Smooth muscle cell (in vitro differentiated cells): ENCODE measurements around the gene SNX13. TPM values are rescaled to one million over a fixed set of nuclear protein-coding genes. Genes with fewer than 3 reads are reported as not detected.

Source experiments
- DNase-seq: peaks from one replicate; lab custom pipeline; 2025; ENCODE audit not compliant: unreplicated experiment; lab: John Stamatoyannopoulos, UW
- H2AFZ ChIP-seq: fragments of 200-600 bp; sonication (generic); 2 replicates; pipeline ENCODE4 v1.6.0; 2016; ENCODE audit warnings: antibody characterized with exemption, low read depth, mild to moderate bottlenecking
- H3F3A ChIP-seq: fragments of 200-600 bp; sonication (generic); 2 replicates; pipeline ENCODE4 v1.6.0; 2017; ENCODE audit warnings: antibody characterized with exemption, low read depth
- H3K27ac ChIP-seq: fragments of 200-600 bp; sonication (generic); 2 replicates; pipeline ENCODE4 v1.5.1; 2016; ENCODE audit warnings: low read depth, mild to moderate bottlenecking
- H3K27me3 ChIP-seq: fragments of 200-600 bp; sonication (generic); 2 replicates; pipeline ENCODE4 v1.6.1; 2016; ENCODE audit warnings: low read depth, mild to moderate bottlenecking
- H3K36me3 ChIP-seq: fragments of 200-600 bp; sonication (generic); 2 replicates; pipeline ENCODE4 v1.5.1; 2016; ENCODE audit warnings: low read depth
- H3K4me1 ChIP-seq: fragments of 200-600 bp; sonication (generic); 2 replicates; pipeline ENCODE4 v1.5.1; 2016; ENCODE audit warnings: low read depth
- H3K4me2 ChIP-seq: fragments of 200-600 bp; sonication (generic); 2 replicates; pipeline ENCODE4 v1.6.0; 2016; ENCODE audit warnings: mild to moderate bottlenecking
- H3K4me3 ChIP-seq: fragments of 200-600 bp; sonication (generic); 2 replicates; pipeline ENCODE4 v1.5.1; 2016; ENCODE audit warnings: mild to moderate bottlenecking
- H3K79me2 ChIP-seq: fragments of 200-600 bp; sonication (generic); 2 replicates; pipeline ENCODE4 v1.6.0; 2016; ENCODE audit warnings: low read depth, mild to moderate bottlenecking
- H3K9ac ChIP-seq: fragments of 200-600 bp; sonication (generic); 2 replicates; pipeline ENCODE4 v1.6.0; 2016; ENCODE audit warnings: low read depth
- H3K9me3 ChIP-seq: fragments of 200-600 bp; sonication (generic); replicated peaks from 2 replicates; pipeline ENCODE4 v1.5.1; 2016; ENCODE audit warnings: low read depth
- H4K20me1 ChIP-seq: fragments of 200-600 bp; sonication (generic); 2 replicates; pipeline ENCODE4 v1.6.0; 2016; ENCODE audit warnings: low read depth
- CTCF ChIP-seq: fragments of 200-600 bp; sonication (generic); IDR thresholded peaks from 2 replicates; pipeline ENCODE4 v1.5.1; 2017; ENCODE audit warnings: borderline replicate concordance, mild to moderate bottlenecking, antibody characterized with exemption; ENCODE audit not compliant: insufficient read depth, poor library complexity, severe bottlenecking
- WGBS: methylation state at CpG from one replicate; pipeline ENCODE4 v1.1.7; 2016; ENCODE audit warnings: low lambda C conversion rate; 5-methylcytosine and 5-hydroxymethylcytosine counted together
- polyA plus RNA-seq: library from polyadenylated mRNA; unstranded; fragments of >200 nt; fragmentation: Nextera tagmentation; extraction: Ambion mirVana; gene quantifications from 2 replicates; pipeline ENCODE4 v1.2.1, GENCODE V29; 2016
- total RNA-seq: library from RNA; depleted of rRNA; stranded (reverse); fragments of >200 nt; gene quantifications from 2 replicates; pipeline ENCODE4 v1.2.3, GENCODE V29; 2014

SNX13 gene
- 44.0 and 59.6 TPM in 2 replicates for total RNA-seq
- 17.0 TPM in 2 replicates for polyA plus RNA-seq

GRCh38 chr7:17940302-17940883, at the start of gene SNX13:
TSS of gene SNX13 (minus strand) at chr7:17940494. CDS start at chr7:17940295, 199 bp downstream.
- peak; percentile 70 for DNase-seq
- H2AFZ ChIP-seq, result peak within 1 kb of the TSS; percentile 96
- peak within 1 kb of the TSS; percentile 98 for H3K27ac ChIP-seq
- H3K27me3 ChIP-seq, result no peaks in the 10 kb centered on the region
- TF ChIP-seq CTCF, result peak; percentile 14
- H3K4me2 ChIP-seq, result peak within 1 kb of the TSS; percentile 97
- no peaks in the 10 kb centered on the region for H3F3A ChIP-seq
- no peaks in the 10 kb centered on the region for H3K36me3 ChIP-seq
- H4K20me1 ChIP-seq, result peaks cover 33% of the 10 kb centered on the region
- peaks cover 42% of the 10 kb centered on the region for H3K79me2 ChIP-seq
- H3K4me1 ChIP-seq, result peaks cover 24% of the 10 kb centered on the region
- H3K9me3 ChIP-seq, result no peaks in the 10 kb centered on the region
- peak within 1 kb of the TSS; percentile 73 for H3K4me3 ChIP-seq
- H3K9ac ChIP-seq, result peak within 1 kb of the TSS; percentile 99
- under 1% methylated on average over 66 of the region's 66 CpGs for WGBS

GRCh38 chr7:17989546-17989945, 49.3 kb upstream of the SNX13 start:
- no peak overlapping the region for H3K4me3 ChIP-seq
- no peak overlapping the region for H3K4me2 ChIP-seq
- H3F3A ChIP-seq, result no peaks in the 10 kb centered on the region
- H2AFZ ChIP-seq, result no peak overlapping the region
- no peak overlapping the region for H3K9ac ChIP-seq
- no peaks in the 10 kb centered on the region for H3K4me1 ChIP-seq
- no peaks in the 10 kb centered on the region for H4K20me1 ChIP-seq
- H3K9me3 ChIP-seq, result no peaks in the 10 kb centered on the region
- H3K36me3 ChIP-seq, result no peaks in the 10 kb centered on the region
- H3K27ac ChIP-seq, result no peak overlapping the region
- WGBS, result 77% methylated on average over 5 of the region's 5 CpGs
- no peaks in the 10 kb centered on the region for H3K79me2 ChIP-seq
- no peak for DNase-seq
- TF ChIP-seq CTCF, result no peak
- H3K27me3 ChIP-seq, result no peaks in the 10 kb centered on the region

- H3K36me3 ChIP-seq, result no peaks in the 10 kb centered on the region
- no peaks in the 10 kb centered on the region for H3K9me3 ChIP-seq
- no peak overlapping the region for H2AFZ ChIP-seq
- 96% methylated on average over 6 of the region's 6 CpGs for WGBS
- no peak overlapping the region for H3K9ac ChIP-seq
- no peak overlapping the region for H3K4me2 ChIP-seq
- H3K27ac ChIP-seq, result no peak overlapping the region
- no peaks in the 10 kb centered on the region for H3K27me3 ChIP-seq
- H3K4me3 ChIP-seq, result no peak overlapping the region
- H3K79me2 ChIP-seq, result no peaks in the 10 kb centered on the region
- no peak for DNase-seq
- TF ChIP-seq CTCF, result no peak
- H3F3A ChIP-seq, result no peaks in the 10 kb centered on the region
- no peaks in the 10 kb centered on the region for H3K4me1 ChIP-seq
- H4K20me1 ChIP-seq, result no peaks in the 10 kb centered on the region
Observed at GRCh38 chr7:17988858-17989257, 48.6 kb upstream of the SNX13 start.

- H3K27ac ChIP-seq, result no peak overlapping the region
- 87% methylated on average over 6 of the region's 6 CpGs for WGBS
Observed at GRCh38 chr7:17988141-17988540, 47.8 kb upstream of the SNX13 start.

More at GRCh38 chr7:17988141-17988540, 47.8 kb upstream of the SNX13 start:
- no peak overlapping the region for H3K4me3 ChIP-seq
- H3K27me3 ChIP-seq, result no peaks in the 10 kb centered on the region
- no peaks in the 10 kb centered on the region for H3K36me3 ChIP-seq
- no peaks in the 10 kb centered on the region for H3K9me3 ChIP-seq
- no peak for DNase-seq
- no peak overlapping the region for H3K4me2 ChIP-seq
- no peaks in the 10 kb centered on the region for H3K4me1 ChIP-seq
- H2AFZ ChIP-seq, result no peak overlapping the region
- no peaks in the 10 kb centered on the region for H3F3A ChIP-seq
- no peak overlapping the region for H3K9ac ChIP-seq
- no peaks in the 10 kb centered on the region for H3K79me2 ChIP-seq
- no peak for TF ChIP-seq CTCF
- no peaks in the 10 kb centered on the region for H4K20me1 ChIP-seq
